SH-SY5Y (cell line): ENCODE results near the gene ARHGAP19.

Experiments
- GATA2 ChIP-seq: IDR thresholded peaks from 2 replicates; pipeline ENCODE4 v1.6.1; 2011; ENCODE audit warnings: mild to moderate bottlenecking, low read depth, low read length
- GATA3 ChIP-seq: IDR thresholded peaks from 2 replicates; pipeline ENCODE4 v1.6.1; 2011; ENCODE audit warnings: low read depth, mild to moderate bottlenecking, low read length, moderate library complexity

The ARHGAP19 gene

DNA sequence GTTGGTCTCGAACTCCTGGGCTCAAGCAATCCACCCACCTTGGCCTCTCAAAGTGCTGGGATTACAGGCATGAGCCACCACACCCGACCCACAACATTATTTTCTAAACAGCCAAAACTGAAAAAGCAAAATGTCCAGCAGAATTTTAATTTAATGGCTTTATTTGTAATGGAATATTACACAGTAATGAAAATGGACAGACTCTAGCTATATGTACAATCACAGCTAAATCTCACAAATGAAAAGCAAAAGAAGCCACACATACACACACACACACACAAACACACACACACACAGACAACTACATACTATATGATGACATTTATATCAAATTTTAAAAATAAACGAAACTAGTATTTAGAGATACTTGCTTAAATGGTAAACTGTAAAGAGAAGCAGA, 18.7 kb downstream of the ARHGAP19 start:
- TF ChIP-seq GATA3 (no peak), GATA2 (no peak)

DNA sequence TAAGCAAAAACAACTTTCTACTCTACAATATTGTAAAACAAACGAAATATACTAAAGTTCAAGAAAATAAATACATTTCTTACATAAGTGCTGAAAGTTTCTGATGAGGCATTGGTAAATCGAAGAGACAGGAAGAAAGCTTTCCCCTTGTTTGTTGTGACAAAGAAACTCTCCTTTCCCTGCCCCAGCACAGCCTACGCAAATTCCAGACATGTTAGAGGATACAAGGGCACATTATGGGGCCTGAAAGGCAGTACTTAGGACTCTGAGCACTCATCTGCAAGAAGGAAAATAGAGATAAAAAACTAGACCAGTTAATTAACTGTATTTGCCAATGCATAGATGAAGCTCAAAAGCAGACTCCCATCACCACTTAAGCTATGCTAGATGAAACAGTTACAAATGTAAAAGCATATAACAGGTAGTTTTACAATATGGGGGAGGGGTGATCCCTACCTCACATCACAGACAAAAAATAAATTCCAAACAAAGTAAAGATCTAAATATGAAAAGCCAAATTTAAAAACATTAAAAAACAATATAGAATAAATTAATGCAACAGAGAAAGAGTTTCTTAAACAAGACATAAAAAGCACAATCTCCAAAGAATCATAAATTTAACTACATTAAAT, 21.8 kb downstream of the ARHGAP19 start:
- no peak for TF ChIP-seq GATA2
- TF ChIP-seq GATA3 = no peak

DNA sequence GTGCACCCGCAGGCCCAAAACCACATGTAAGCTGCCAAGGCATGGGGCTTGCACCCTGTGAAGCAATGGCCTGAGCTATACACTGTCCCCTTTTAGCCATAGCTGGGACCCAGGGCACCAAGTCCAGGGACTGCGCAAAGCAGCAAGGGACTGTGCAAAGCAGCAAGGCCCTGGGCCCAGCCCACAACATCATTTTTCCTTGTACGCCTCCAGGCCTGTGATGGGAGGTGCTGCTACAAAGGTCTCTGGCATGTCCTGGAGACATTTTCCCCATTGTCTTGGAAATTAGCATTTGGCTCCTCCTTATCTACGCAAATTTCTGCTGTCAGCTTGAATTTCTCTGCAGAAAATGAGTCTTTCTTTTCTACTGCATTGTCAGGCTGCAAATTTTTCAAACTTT, 24.8 kb downstream of the ARHGAP19 start:
- TF ChIP-seq GATA3 (no peak), GATA2 (no peak)

DNA sequence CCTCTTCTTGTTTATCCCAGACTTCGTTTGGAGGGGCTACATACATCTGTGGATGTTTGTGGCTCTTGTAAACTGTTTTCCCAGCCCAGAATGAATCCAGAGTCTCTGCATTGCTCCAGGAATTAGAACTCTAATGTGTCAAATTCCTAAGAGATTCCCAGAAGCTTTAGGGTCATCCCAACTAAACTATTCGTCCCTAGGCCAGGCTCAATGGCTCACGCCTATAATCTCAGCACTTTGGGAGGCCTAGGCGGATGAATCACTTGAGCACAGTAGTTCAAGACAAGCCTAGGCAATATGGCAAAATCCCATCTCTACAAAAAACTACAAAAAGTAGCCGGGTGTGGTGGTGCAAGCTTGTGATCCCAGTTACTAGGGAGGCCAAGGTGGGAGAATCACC, 28.5 kb downstream of the ARHGAP19 start:
- TF ChIP-seq GATA2 (no peak), GATA3 (no peak)

- no peak for TF ChIP-seq GATA3
- TF ChIP-seq GATA2 = no peak
Measured at GRCh38 chr10:97261656-97262055, 30.8 kb downstream of the ARHGAP19 start.

GRCh38 chr10:97261183-97261582, 31.3 kb downstream of the ARHGAP19 start:
- TF ChIP-seq GATA3 (no peak), GATA2 (no peak)

DNA sequence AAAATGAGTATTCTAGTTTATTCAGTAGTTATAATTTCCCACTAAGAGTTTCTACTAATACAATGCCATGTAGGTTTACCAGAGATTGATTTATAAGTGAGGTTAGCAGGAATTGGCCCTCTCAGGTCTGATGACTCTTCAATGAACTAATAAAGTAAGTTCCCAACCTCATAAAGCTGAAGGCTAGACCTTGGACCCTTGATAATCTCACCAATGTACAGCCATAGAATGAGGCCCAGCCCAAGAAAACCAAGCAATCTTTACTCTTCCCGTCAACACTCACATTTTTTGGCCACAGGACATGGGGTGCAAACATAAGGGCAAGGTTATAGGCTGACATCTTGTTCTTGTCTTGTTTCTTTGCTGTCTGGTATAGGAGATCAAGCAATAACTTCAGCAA, 33.3 kb downstream of the ARHGAP19 start:
- no peak for TF ChIP-seq GATA2
- TF ChIP-seq GATA3 = no peak

GRCh38 chr10:97256356-97256755, 36.1 kb downstream of the ARHGAP19 start:
- TF ChIP-seq GATA3 = no peak
- TF ChIP-seq GATA2 = no peak

DNA sequence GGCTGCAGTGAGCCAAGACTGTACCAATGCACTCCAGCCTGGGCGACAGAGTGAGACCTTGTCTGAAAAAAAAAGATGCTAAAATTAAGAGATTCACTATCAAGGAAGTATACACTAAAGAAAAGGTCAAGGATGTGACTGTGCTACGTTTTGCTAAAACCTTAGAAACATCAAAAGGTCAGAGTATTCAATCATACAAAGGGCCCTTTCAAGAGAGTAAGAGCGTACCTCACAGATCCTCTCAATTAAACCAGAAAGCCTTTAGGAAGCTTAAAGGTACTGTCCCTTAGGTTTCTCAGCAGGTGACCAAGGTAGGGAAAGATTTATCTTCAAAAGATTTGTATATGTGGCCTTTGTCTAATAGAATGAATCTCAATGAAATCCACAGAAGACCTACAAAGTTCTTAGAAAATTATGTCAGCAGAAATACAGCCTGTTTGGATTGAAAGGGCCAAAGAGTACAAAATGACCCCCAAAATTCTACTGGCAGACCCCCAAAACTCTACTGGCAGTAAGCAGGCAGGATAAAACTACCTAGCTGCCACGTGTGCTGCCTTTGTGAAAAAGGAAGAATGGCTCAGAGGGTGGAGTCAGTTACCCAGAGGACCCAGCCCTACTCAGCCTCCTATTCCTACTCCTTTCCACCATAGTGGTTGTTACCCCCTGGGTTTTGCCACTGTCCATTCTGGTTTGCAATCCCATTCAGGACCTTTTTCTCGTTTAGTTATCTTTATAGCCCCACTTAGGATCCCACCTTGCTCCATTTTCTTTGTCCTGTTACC, 36.7 kb downstream of the ARHGAP19 start:
- TF ChIP-seq GATA2 (no peak), GATA3 (no peak)

DNA sequence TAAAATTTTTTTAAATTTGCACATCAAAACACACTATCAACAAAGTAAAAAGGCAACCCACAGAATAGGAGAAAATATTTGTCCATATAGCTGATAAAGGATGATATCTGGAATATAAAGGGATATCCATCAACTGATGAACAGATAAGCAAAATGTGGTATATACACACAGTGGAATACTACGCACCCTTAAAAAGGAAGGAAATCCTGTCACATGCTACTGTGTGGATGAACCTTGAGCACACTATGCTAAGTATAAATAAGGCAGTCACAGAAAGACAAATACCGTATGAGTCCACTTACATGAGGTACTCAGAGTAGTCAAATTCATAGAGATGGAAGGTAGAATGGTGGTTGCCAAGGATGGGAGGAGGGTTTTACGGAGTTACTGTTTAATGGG, 37.7 kb downstream of the ARHGAP19 start:
- TF ChIP-seq GATA3 = no peak
- no peak for TF ChIP-seq GATA2

DNA sequence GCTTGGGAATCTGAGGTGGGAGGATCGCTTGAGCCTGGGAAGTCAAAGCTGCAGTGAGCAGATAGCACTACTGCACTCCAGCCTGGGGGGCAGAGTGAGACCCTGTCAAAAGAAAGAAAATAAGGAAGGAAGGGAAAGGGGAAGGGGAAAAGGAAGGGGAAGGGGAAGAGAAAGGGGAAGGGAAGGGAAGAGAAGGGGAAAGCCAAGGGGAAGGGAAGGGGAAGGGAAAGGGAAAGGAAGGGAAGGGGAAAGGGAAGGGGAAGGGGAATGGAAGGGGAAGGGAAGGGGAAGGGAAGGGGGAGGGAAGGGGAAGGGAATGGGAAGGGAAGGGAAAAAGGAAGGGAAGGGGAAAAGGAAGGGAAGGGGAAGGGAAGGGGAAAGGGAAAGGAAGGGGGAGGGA, 41.5 kb downstream of the ARHGAP19 start:
- TF ChIP-seq GATA3 (no peak), GATA2 (no peak)

GRCh38 chr10:97243836-97244235, 48.6 kb downstream of the ARHGAP19 start:
- no peak for TF ChIP-seq GATA3
- TF ChIP-seq GATA2 = no peak

DNA sequence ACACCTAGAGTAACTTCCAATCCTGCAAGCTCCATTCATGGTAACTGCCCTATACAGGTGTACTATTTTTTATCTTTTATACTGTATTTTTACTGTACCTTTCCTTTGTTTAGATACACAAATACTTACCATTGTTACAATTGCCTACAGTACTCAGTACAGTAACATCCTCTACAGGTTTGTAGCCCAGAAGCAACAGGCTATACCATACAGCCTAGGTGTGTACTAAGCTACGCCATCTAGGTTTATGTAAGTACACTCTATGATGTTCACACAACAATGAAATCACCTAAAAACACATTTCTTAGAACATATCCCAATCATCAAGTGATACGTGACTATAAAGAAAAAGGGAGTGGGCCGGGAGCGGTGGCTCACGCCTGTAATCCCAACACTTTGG, 53.6 kb downstream of the ARHGAP19 start:
- no peak for TF ChIP-seq GATA3
- no peak for TF ChIP-seq GATA2

- TF ChIP-seq GATA2 = no peak
- TF ChIP-seq GATA3 = no peak
Measured at GRCh38 chr10:97235353-97235752, 57.1 kb downstream of the ARHGAP19 start.

GRCh38 chr10:97234400-97234799, 58.0 kb downstream of the ARHGAP19 start:
- TF ChIP-seq GATA2 (no peak), GATA3 (no peak)
